Mesendoderm (in vitro differentiated cells): ENCODE measurements around the gene LYAR.

Source experiments
- DNase-seq: peaks from one replicate; pipeline ENCODE4 v3.0.0; 2013
- H2AK5ac ChIP-seq: 2 replicates; pipeline ENCODE4 v1.6.1; 2013; ENCODE audit warnings: low read length, inconsistent platforms
- H2BK120ac ChIP-seq: 2 replicates; pipeline ENCODE4 v1.6.1; 2013; ENCODE audit warnings: low read depth, mild to moderate bottlenecking, low read length, moderate library complexity, mixed read lengths
- H2BK15ac ChIP-seq: replicated peaks from 2 replicates; pipeline ENCODE4 v1.6.1; 2013; ENCODE audit warnings: low read depth, mild to moderate bottlenecking, moderate library complexity
- H2BK5ac ChIP-seq: 2 replicates; pipeline ENCODE4 v1.6.1; 2013; ENCODE audit warnings: low read length, inconsistent platforms
- H3K18ac ChIP-seq: 2 replicates; pipeline ENCODE4 v1.6.1; 2013; ENCODE audit warnings: mild to moderate bottlenecking, low read length, mixed read lengths
- H3K23ac ChIP-seq: one replicate; pipeline ENCODE4 v1.6.1; 2013; ENCODE audit warnings: low read length
- H3K27ac ChIP-seq: 2 replicates; pipeline ENCODE4 v1.5.1; 2013; ENCODE audit warnings: low read depth, mild to moderate bottlenecking, inconsistent platforms, low read length, moderate library complexity
- H3K27me3 ChIP-seq: 2 replicates; pipeline ENCODE4 v1.6.1; 2013; ENCODE audit warnings: low read length, control low read depth, mild to moderate bottlenecking, inconsistent platforms; ENCODE audit not compliant: insufficient read depth, poor library complexity
- H3K36me3 ChIP-seq: 2 replicates; pipeline ENCODE4 v1.6.1; 2013; ENCODE audit warnings: low read length, inconsistent platforms; ENCODE audit not compliant: control insufficient read depth, insufficient read depth
- H3K4ac ChIP-seq: one replicate; pipeline ENCODE4 v1.6.1; 2013; ENCODE audit warnings: low read depth, mild to moderate bottlenecking, low read length, moderate library complexity
- H3K4me1 ChIP-seq: 2 replicates; pipeline ENCODE4 v1.6.1; 2013; ENCODE audit warnings: low read depth, low read length, inconsistent platforms; ENCODE audit not compliant: control insufficient read depth
- H3K4me2 ChIP-seq: 2 replicates; pipeline ENCODE4 v1.6.1; 2013; ENCODE audit warnings: low read length
- H3K4me3 ChIP-seq: 2 replicates; pipeline ENCODE4 v1.5.1; 2013; ENCODE audit warnings: mild to moderate bottlenecking, low read length
- H3K56ac ChIP-seq: one replicate; pipeline ENCODE4 v1.6.1; 2013; ENCODE audit warnings: low read length
- H3K79me1 ChIP-seq: 2 replicates; pipeline ENCODE4 v1.6.1; 2013; ENCODE audit warnings: low read length, inconsistent platforms
- H3K79me2 ChIP-seq: 2 replicates; pipeline ENCODE4 v1.6.1; 2013; ENCODE audit warnings: mild to moderate bottlenecking, low read length; ENCODE audit not compliant: control insufficient read depth, insufficient read depth
- H3K9ac ChIP-seq: 2 replicates; pipeline ENCODE4 v1.6.1; 2013; ENCODE audit warnings: low read length, inconsistent platforms
- H4K5ac ChIP-seq: one replicate; pipeline ENCODE4 v1.6.1; 2013; ENCODE audit warnings: low read length
- H4K8ac ChIP-seq: one replicate; pipeline ENCODE4 v1.6.1; 2013; ENCODE audit warnings: low read depth, mild to moderate bottlenecking, control low read depth, low read length, moderate library complexity
- WGBS: extraction: QIAGEN DNeasy Blood & Tissue Kit; methylation state at CpG from one replicate; pipeline ENCODE4 v1.1.7; 2013; ENCODE audit warnings: low lambda C conversion rate, missing lambda C conversion rate; ENCODE audit not compliant: insufficient coverage; ENCODE audit errors: extremely low coverage; 5-methylcytosine and 5-hydroxymethylcytosine counted together

The LYAR gene

DNA sequence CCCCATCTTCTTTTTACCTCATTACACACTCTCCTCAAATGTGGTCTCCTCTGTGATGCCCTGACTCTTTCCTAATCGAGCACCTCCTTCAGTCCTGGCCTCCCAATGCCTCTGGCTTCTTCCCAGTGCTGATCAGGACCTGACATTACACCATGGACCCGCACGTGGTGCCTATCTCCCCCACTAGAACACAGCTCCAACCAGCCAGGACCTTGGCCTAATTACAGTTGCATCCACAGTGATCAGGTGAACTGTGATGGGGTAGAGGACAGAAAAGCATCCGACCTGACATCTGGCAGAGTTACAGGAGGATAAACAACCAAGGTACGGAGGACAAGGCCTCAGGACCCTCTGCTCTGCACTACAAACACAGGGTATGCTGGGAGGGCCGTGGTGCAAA is 12.4 kb downstream of the LYAR start:
- Histone ChIP-seq H3K56ac (no peak overlapping the region), H3K4me2 (no peak overlapping the region), H3K9ac (no peak overlapping the region), H3K79me1 (no peaks in the 10 kb centered on the region), H4K8ac (no peak overlapping the region), H2BK15ac (no peak overlapping the region), H4K5ac (no peak overlapping the region), H2BK5ac (no peak overlapping the region), H3K23ac (no peak overlapping the region), H3K4me3 (no peak overlapping the region), H2BK120ac (no peak overlapping the region), H3K18ac (no peak overlapping the region), H3K4me1 (no peaks in the 10 kb centered on the region), H3K27ac (no peak overlapping the region), H3K27me3 (no peaks in the 10 kb centered on the region), H3K79me2 (no peaks in the 10 kb centered on the region), H2AK5ac (no peak overlapping the region), H3K4ac (no peak overlapping the region), H3K36me3 (peaks cover 10% of the 10 kb centered on the region)
- no peak for DNase-seq
- WGBS, result no CpG with 5 or more reads among the region's 6 CpGs

GRCh38 chr4:4274226-4274625 is 15.7 kb downstream of the LYAR start:
- Histone ChIP-seq H3K79me2 (no peaks in the 10 kb centered on the region), H2BK120ac (no peak overlapping the region), H3K18ac (no peak overlapping the region), H3K4me2 (no peak overlapping the region), H4K5ac (no peak overlapping the region), H2BK5ac (no peak overlapping the region), H2BK15ac (no peak overlapping the region), H3K4me3 (no peak overlapping the region), H3K79me1 (no peaks in the 10 kb centered on the region), H3K9ac (no peak overlapping the region), H3K36me3 (peaks cover 13% of the 10 kb centered on the region), H3K27ac (no peak overlapping the region), H3K4ac (no peak overlapping the region), H2AK5ac (no peak overlapping the region), H3K4me1 (no peaks in the 10 kb centered on the region), H4K8ac (no peak overlapping the region), H3K56ac (no peak overlapping the region), H3K23ac (no peak overlapping the region), H3K27me3 (no peaks in the 10 kb centered on the region)
- WGBS, result no CpG with 5 or more reads among the region's 14 CpGs
- no peak for DNase-seq

DNA sequence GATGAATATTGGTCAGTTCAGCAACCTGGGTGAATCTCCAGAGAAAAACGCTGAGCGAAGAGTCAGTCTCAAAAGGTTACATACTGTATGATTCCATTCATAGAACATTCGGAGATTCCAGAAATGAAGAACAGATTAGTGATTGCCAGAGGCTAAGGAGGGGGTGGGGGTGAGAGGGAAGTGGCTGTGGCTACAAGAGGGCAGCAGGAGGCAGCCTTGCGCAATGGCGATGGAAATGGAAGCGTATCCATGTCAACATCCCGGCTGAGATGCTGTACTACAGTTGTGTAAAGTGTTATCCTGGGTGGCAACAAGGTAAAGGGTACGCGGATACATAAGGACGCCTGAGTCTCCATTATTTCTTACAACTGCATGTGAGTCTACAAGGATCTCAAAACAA is 18.0 kb downstream of the LYAR start:
- no peaks in the 10 kb centered on the region for H3K4me1 ChIP-seq
- no peak overlapping the region for H4K5ac ChIP-seq
- no peak overlapping the region for H3K56ac ChIP-seq
- no peaks in the 10 kb centered on the region for H3K79me1 ChIP-seq
- no peaks in the 10 kb centered on the region for H3K27me3 ChIP-seq
- no peak overlapping the region for H3K23ac ChIP-seq
- H4K8ac ChIP-seq, result no peak overlapping the region
- H3K4me3 ChIP-seq, result no peak overlapping the region
- no peak overlapping the region for H3K27ac ChIP-seq
- H3K36me3 ChIP-seq, result peaks cover 12% of the 10 kb centered on the region
- no peak overlapping the region for H2BK5ac ChIP-seq
- H3K4ac ChIP-seq, result no peak overlapping the region
- no peak overlapping the region for H3K18ac ChIP-seq
- no peak overlapping the region for H2AK5ac ChIP-seq
- no peaks in the 10 kb centered on the region for H3K79me2 ChIP-seq
- no peak overlapping the region for H2BK15ac ChIP-seq
- no peak overlapping the region for H3K4me2 ChIP-seq
- no peak overlapping the region for H2BK120ac ChIP-seq
- peak; percentile 39 for DNase-seq
- no CpG with 5 or more reads among the region's 10 CpGs for WGBS
- H3K9ac ChIP-seq, result no peak overlapping the region

DNA sequence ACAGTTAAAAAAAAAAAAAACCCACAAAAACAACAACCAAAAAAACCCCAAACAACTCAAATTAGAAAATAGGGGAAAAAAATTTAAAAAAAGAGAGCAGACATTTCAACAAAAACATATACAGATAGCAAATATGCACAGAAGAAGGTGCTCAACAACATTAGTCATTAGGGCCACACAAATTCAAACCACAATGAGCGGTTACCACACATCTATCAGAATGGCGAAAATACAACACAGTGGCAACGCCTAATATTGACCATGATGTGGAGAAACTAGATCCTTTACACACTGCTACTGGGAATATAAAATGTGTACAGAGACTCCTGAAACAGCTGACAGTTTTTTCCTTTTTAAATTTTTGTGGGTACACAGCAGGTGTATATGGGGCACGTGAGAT is 19.4 kb downstream of the LYAR start:
- Histone ChIP-seq H3K4me1 (no peaks in the 10 kb centered on the region), H2BK5ac (no peak overlapping the region), H2BK15ac (no peak overlapping the region), H3K18ac (no peak overlapping the region), H3K4me3 (no peak overlapping the region), H3K4me2 (no peak overlapping the region), H3K27ac (no peak overlapping the region), H3K9ac (no peak overlapping the region), H2BK120ac (no peak overlapping the region), H3K79me2 (no peaks in the 10 kb centered on the region), H2AK5ac (no peak overlapping the region), H3K27me3 (no peaks in the 10 kb centered on the region), H3K56ac (no peak overlapping the region), H4K8ac (no peak overlapping the region), H3K23ac (no peak overlapping the region), H3K79me1 (no peaks in the 10 kb centered on the region), H3K36me3 (peaks cover 11% of the 10 kb centered on the region), H3K4ac (no peak overlapping the region), H4K5ac (no peak overlapping the region)
- no CpG with 5 or more reads among the region's 4 CpGs for WGBS
- no peak for DNase-seq

- Histone ChIP-seq H3K9ac (no peak overlapping the region), H3K27me3 (no peaks in the 10 kb centered on the region), H4K8ac (no peak overlapping the region), H3K23ac (no peak overlapping the region), H3K4me3 (no peak overlapping the region), H3K56ac (no peak overlapping the region), H3K4me1 (no peaks in the 10 kb centered on the region), H4K5ac (no peak overlapping the region), H3K79me2 (no peaks in the 10 kb centered on the region), H2BK5ac (no peak overlapping the region), H3K4me2 (no peak overlapping the region), H2BK15ac (no peak overlapping the region), H2AK5ac (no peak overlapping the region), H3K27ac (no peak overlapping the region), H3K36me3 (peaks cover 11% of the 10 kb centered on the region), H3K18ac (no peak overlapping the region), H3K4ac (no peak overlapping the region), H2BK120ac (no peak overlapping the region), H3K79me1 (no peaks in the 10 kb centered on the region)
- WGBS, result no CpG with 5 or more reads among the region's 4 CpGs
- no peak for DNase-seq
Measured at GRCh38 chr4:4269856-4270255, 20.1 kb downstream of the LYAR start.

DNA sequence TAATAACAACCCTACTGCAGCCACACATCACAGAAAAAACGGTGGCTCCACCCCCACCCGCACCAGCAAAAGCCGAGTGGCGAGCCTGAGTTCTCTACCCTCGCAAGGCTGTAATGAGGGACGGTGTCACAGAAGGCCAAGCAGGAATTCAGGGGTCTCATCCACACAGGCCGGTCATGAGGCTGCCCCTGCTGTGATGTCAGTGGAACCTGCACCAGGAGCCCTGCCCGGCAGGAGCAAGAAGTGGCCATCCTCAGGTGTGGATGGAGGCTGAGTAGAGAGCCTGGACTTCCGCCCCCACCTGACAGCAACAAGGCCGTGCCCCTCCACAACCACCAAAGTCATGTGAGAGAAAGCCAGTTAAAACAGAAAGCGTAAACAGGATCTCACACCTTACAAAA is 20.6 kb downstream of the LYAR start:
- no peak overlapping the region for H2BK5ac ChIP-seq
- no peak overlapping the region for H3K23ac ChIP-seq
- H3K56ac ChIP-seq, result no peak overlapping the region
- H3K4me1 ChIP-seq, result no peaks in the 10 kb centered on the region
- no peak overlapping the region for H3K4me2 ChIP-seq
- no peaks in the 10 kb centered on the region for H3K79me2 ChIP-seq
- peaks cover 11% of the 10 kb centered on the region for H3K36me3 ChIP-seq
- no peak overlapping the region for H2BK15ac ChIP-seq
- no peak overlapping the region for H3K27ac ChIP-seq
- H3K18ac ChIP-seq, result no peak overlapping the region
- H3K79me1 ChIP-seq, result no peaks in the 10 kb centered on the region
- DNase-seq, result no peak
- H4K8ac ChIP-seq, result no peak overlapping the region
- H2BK120ac ChIP-seq, result no peak overlapping the region
- H3K4ac ChIP-seq, result no peak overlapping the region
- no peak overlapping the region for H3K9ac ChIP-seq
- WGBS, result no CpG with 5 or more reads among the region's 11 CpGs
- H4K5ac ChIP-seq, result no peak overlapping the region
- H3K4me3 ChIP-seq, result no peak overlapping the region
- H2AK5ac ChIP-seq, result no peak overlapping the region
- H3K27me3 ChIP-seq, result no peaks in the 10 kb centered on the region
